ENCODE data around the gene ZDHHC7.
"Not testable (repeated sequence)": the region's sequence is repeated elsewhere in the genome, so short reads cannot be mapped to it uniquely, and the experiment has no call there.

ZDHHC7 gene

GRCh38 chr16:85042167-85042526, 30.8 kb upstream of the ZDHHC7 start:
- no peak for DNase-seq

GRCh38 chr16:85041219-85042166, 30.2 kb upstream of the ZDHHC7 start:
- no peak for DNase-seq

- no peak for DNase-seq
Measured at GRCh38 chr16:85040685-85041084, 29.4 kb upstream of the ZDHHC7 start.

- DNase-seq = no peak
Measured at GRCh38 chr16:85037721-85038120, 26.4 kb upstream of the ZDHHC7 start.

GRCh38 chr16:85037050-85037410, 25.7 kb upstream of the ZDHHC7 start:
- DNase-seq = no peak

- DNase-seq = no peak
Measured at GRCh38 chr16:85036236-85037049, 25.1 kb upstream of the ZDHHC7 start.

- DNase-seq = no peak
Measured at GRCh38 chr16:85034591-85035433, 23.5 kb upstream of the ZDHHC7 start.

- DNase-seq = no peak
Measured at GRCh38 chr16:85033171-85033570, 21.8 kb upstream of the ZDHHC7 start.

- DNase-seq = not testable (repeated sequence)
Measured at GRCh38 chr16:85032187-85032586, 20.9 kb upstream of the ZDHHC7 start.

GRCh38 chr16:85031451-85031850, 20.1 kb upstream of the ZDHHC7 start:
- no peak for DNase-seq

- no peak for DNase-seq
Measured at GRCh38 chr16:85029981-85030401, 18.7 kb upstream of the ZDHHC7 start.

- no peak for DNase-seq
Measured at GRCh38 chr16:85029408-85029784, 18.1 kb upstream of the ZDHHC7 start.

GRCh38 chr16:85028685-85029407, 17.5 kb upstream of the ZDHHC7 start:
- DNase-seq = no peak

- no peak for DNase-seq
Measured at GRCh38 chr16:85027958-85028684, 16.8 kb upstream of the ZDHHC7 start.

GRCh38 chr16:85027349-85027957, 16.1 kb upstream of the ZDHHC7 start, which contains the start of gene KIAA0513:
Gene KIAA0513 (plus strand): TSS chr16:85027795. CDS start chr16:85067072, 39,277 bp downstream.
- peak; percentile 87 for DNase-seq

GRCh38 chr16:85026703-85027102, 15.4 kb upstream of the ZDHHC7 start:
- no peak for DNase-seq

GRCh38 chr16:85025781-85026653, 14.7 kb upstream of the ZDHHC7 start:
- no peak for DNase-seq

GRCh38 chr16:85019659-85020245, 8.4 kb upstream of the ZDHHC7 start:
- no peak for DNase-seq

- DNase-seq = no peak
Measured at GRCh38 chr16:85018529-85019236, 7.3 kb upstream of the ZDHHC7 start.
